Karpas-422 (cell line): ENCODE results near the gene ARFGAP3. TPM values are rescaled to one million over a fixed set of nuclear protein-coding genes. Genes with fewer than 3 reads are reported as not detected.
"Not testable (repeated sequence)": the region's sequence is repeated elsewhere in the genome, so short reads cannot be mapped to it uniquely, and the experiment has no call there.

Experiments used
- DNase-seq: peaks from one replicate; pipeline ENCODE4 v3.0.0-alpha.2; 2015
- H2AFZ ChIP-seq: fragments of 200-600 bp; sonication (generic); 2 replicates; pipeline ENCODE4 v1.6.1; 2014; ENCODE audit warnings: antibody characterized with exemption, low read length, mixed read lengths
- H3K27ac ChIP-seq: fragments of 200-600 bp; sonication (generic); 2 replicates; pipeline ENCODE4 v1.5.1; 2014; ENCODE audit warnings: mild to moderate bottlenecking, low read length, moderate library complexity
- H3K27me3 ChIP-seq: fragments of 200-600 bp; sonication (generic); 2 replicates; pipeline ENCODE4 v1.6.1; 2014; ENCODE audit warnings: low read length, mixed read lengths
- H3K36me3 ChIP-seq: fragments of 200-600 bp; sonication (generic); 2 replicates; pipeline ENCODE4 v1.6.1; 2014; ENCODE audit warnings: low read length, mixed read lengths; ENCODE audit not compliant: insufficient read depth
- H3K4me1 ChIP-seq: fragments of 200-600 bp; sonication (generic); 2 replicates; pipeline ENCODE4 v1.6.1; 2014; ENCODE audit warnings: mild to moderate bottlenecking, low read length, mixed read lengths
- H3K4me2 ChIP-seq: fragments of 200-600 bp; sonication (generic); 2 replicates; pipeline ENCODE4 v1.6.1; 2014; ENCODE audit warnings: low read length, low read depth, mild to moderate bottlenecking; ENCODE audit not compliant: poor library complexity, severe bottlenecking
- H3K4me3 ChIP-seq: fragments of 200-600 bp; sonication (generic); 2 replicates; pipeline ENCODE4 v1.5.1; 2014; ENCODE audit warnings: mild to moderate bottlenecking, antibody characterized with exemption, low read length, mixed read lengths
- H3K79me2 ChIP-seq: fragments of 200-600 bp; sonication (generic); 2 replicates; pipeline ENCODE4 v1.6.1; 2014; ENCODE audit warnings: mild to moderate bottlenecking, low read length, mixed read lengths
- H3K9ac ChIP-seq: fragments of 200-600 bp; sonication (generic); 2 replicates; pipeline ENCODE4 v1.6.0; 2014; ENCODE audit warnings: low read length
- H3K9me2 ChIP-seq: fragments of 200-600 bp; sonication (generic), shearing (Covaris generic); replicated peaks from 2 replicates; pipeline ENCODE4 v1.6.0; 2014; ENCODE audit warnings: mild to moderate bottlenecking, low read length, moderate library complexity; ENCODE audit not compliant: insufficient read depth
- H3K9me3 ChIP-seq: fragments of 300-700, 200-600 bp; sonication (generic); 2 replicates; pipeline ENCODE4 v1.6.1; 2014; ENCODE audit warnings: low read length, mixed read lengths
- H4K20me1 ChIP-seq: fragments of 200-600 bp; sonication (generic); 2 replicates; pipeline ENCODE4 v1.6.1; 2014; ENCODE audit warnings: mild to moderate bottlenecking, antibody characterized with exemption, low read length, low read depth; ENCODE audit not compliant: insufficient read depth
- total RNA-seq: library from RNA; depleted of rRNA; stranded (reverse); fragments of >200 nt; shearing (Covaris generic); gene quantifications from 2 replicates; pipeline ENCODE4 v1.2.3, GENCODE V29; 2014; ENCODE audit warnings: low replicate concordance

Gene ARFGAP3
- total RNA-seq, 1 experiment from 2014 or later: 26.1 TPM

- no peak overlapping the region for H3K4me3 ChIP-seq
- no peaks in the 10 kb centered on the region for H3K36me3 ChIP-seq
- H2AFZ ChIP-seq: no peak overlapping the region
- no peak overlapping the region for H3K4me2 ChIP-seq
- H3K79me2 ChIP-seq: no peaks in the 10 kb centered on the region
- no peaks in the 10 kb centered on the region for H3K9me3 ChIP-seq
- no peaks in the 10 kb centered on the region for H3K27me3 ChIP-seq
- DNase-seq: no peak
- H3K27ac ChIP-seq: no peak overlapping the region
- H4K20me1 ChIP-seq: no peaks in the 10 kb centered on the region
- H3K9me2 ChIP-seq: no peaks in the 10 kb centered on the region
- H3K4me1 ChIP-seq: peaks cover 12% of the 10 kb centered on the region
- no peak overlapping the region for H3K9ac ChIP-seq
Measured at GRCh38 chr22:42760806-42761565, 96.1 kb downstream of the ARFGAP3 start.

GRCh38 chr22:42758931-42759629, 98.0 kb downstream of the ARFGAP3 start:
- no peaks in the 10 kb centered on the region for H3K9me2 ChIP-seq
- no peak overlapping the region for H2AFZ ChIP-seq
- no peak for DNase-seq

GRCh38 chr22:42755553-42755952, 101.5 kb downstream of the ARFGAP3 start:
- H3K9me3 ChIP-seq, H3K9me2 ChIP-seq, H3K9ac ChIP-seq, H3K27me3 ChIP-seq, DNase-seq, H2AFZ ChIP-seq, H3K4me3 ChIP-seq, H3K79me2 ChIP-seq, H3K4me1 ChIP-seq, H3K27ac ChIP-seq, H3K4me2 ChIP-seq, H3K36me3 ChIP-seq, H4K20me1 ChIP-seq: not testable (repeated sequence)

More at GRCh38 chr22:42758931-42759629, 98.0 kb downstream of the ARFGAP3 start:
- Histone ChIP-seq H3K4me3 (no peak overlapping the region), H3K27me3 (no peaks in the 10 kb centered on the region), H3K79me2 (no peaks in the 10 kb centered on the region), H3K9me3 (no peaks in the 10 kb centered on the region), H3K4me2 (no peak overlapping the region), H3K9ac (no peak overlapping the region), H3K27ac (no peak overlapping the region), H3K4me1 (peaks cover 12% of the 10 kb centered on the region), H3K36me3 (no peaks in the 10 kb centered on the region), H4K20me1 (no peaks in the 10 kb centered on the region)

GRCh38 chr22:42755121-42755520, 102.0 kb downstream of the ARFGAP3 start:
- H3K36me3 ChIP-seq, H3K9me3 ChIP-seq, H3K4me1 ChIP-seq, H3K27ac ChIP-seq, H3K4me3 ChIP-seq, H3K4me2 ChIP-seq, H2AFZ ChIP-seq, H3K79me2 ChIP-seq, H3K9ac ChIP-seq, H3K27me3 ChIP-seq, H3K9me2 ChIP-seq, DNase-seq, H4K20me1 ChIP-seq: not testable (repeated sequence)

GRCh38 chr22:42754658-42755057, 102.4 kb downstream of the ARFGAP3 start:
- H3K4me2 ChIP-seq: no peak overlapping the region
- H4K20me1 ChIP-seq: no peaks in the 10 kb centered on the region
- no peaks in the 10 kb centered on the region for H3K9me2 ChIP-seq
- H3K4me1 ChIP-seq: peaks cover 8% of the 10 kb centered on the region
- no peak overlapping the region for H2AFZ ChIP-seq
- H3K27ac ChIP-seq: no peak overlapping the region
- no peaks in the 10 kb centered on the region for H3K27me3 ChIP-seq
- no peaks in the 10 kb centered on the region for H3K36me3 ChIP-seq
- no peak for DNase-seq
- H3K9ac ChIP-seq: no peak overlapping the region
- H3K79me2 ChIP-seq: no peaks in the 10 kb centered on the region
- H3K4me3 ChIP-seq: no peak overlapping the region
- no peaks in the 10 kb centered on the region for H3K9me3 ChIP-seq

GRCh38 chr22:42752912-42753311, 104.2 kb downstream of the ARFGAP3 start:
- no peaks in the 10 kb centered on the region for H3K9me3 ChIP-seq
- no peaks in the 10 kb centered on the region for H3K9me2 ChIP-seq
- H3K9ac ChIP-seq: no peak overlapping the region
- H2AFZ ChIP-seq: no peak overlapping the region
- H4K20me1 ChIP-seq: no peaks in the 10 kb centered on the region
- no peak overlapping the region for H3K4me3 ChIP-seq
- no peaks in the 10 kb centered on the region for H3K79me2 ChIP-seq
- no peak overlapping the region for H3K27ac ChIP-seq
- no peaks in the 10 kb centered on the region for H3K27me3 ChIP-seq
- DNase-seq: no peak
- peaks cover 7% of the 10 kb centered on the region for H3K4me1 ChIP-seq
- no peaks in the 10 kb centered on the region for H3K36me3 ChIP-seq
- no peak overlapping the region for H3K4me2 ChIP-seq

GRCh38 chr22:42752230-42752746, 104.8 kb downstream of the ARFGAP3 start:
- H2AFZ ChIP-seq: no peak overlapping the region
- no peaks in the 10 kb centered on the region for H3K9me2 ChIP-seq
- H3K4me3 ChIP-seq: no peak overlapping the region
- no peaks in the 10 kb centered on the region for H3K27me3 ChIP-seq
- DNase-seq: no peak
- no peaks in the 10 kb centered on the region for H3K9me3 ChIP-seq
- H3K4me2 ChIP-seq: no peak overlapping the region
- H4K20me1 ChIP-seq: no peaks in the 10 kb centered on the region
- H3K79me2 ChIP-seq: no peaks in the 10 kb centered on the region
- no peak overlapping the region for H3K27ac ChIP-seq
- no peaks in the 10 kb centered on the region for H3K36me3 ChIP-seq
- peaks cover 5% of the 10 kb centered on the region for H3K4me1 ChIP-seq
- H3K9ac ChIP-seq: no peak overlapping the region

- not testable (repeated sequence) for H3K79me2 ChIP-seq, H3K9me2 ChIP-seq, H2AFZ ChIP-seq, DNase-seq, H3K9me3 ChIP-seq, H3K36me3 ChIP-seq, H3K4me1 ChIP-seq, H4K20me1 ChIP-seq, H3K27ac ChIP-seq, H3K9ac ChIP-seq, H3K4me3 ChIP-seq, H3K27me3 ChIP-seq, H3K4me2 ChIP-seq
Measured at GRCh38 chr22:42750421-42750820, 106.7 kb downstream of the ARFGAP3 start.
